HCT116 (cell line): Measurements from ENCODE around the gene NPHS1. TPM values are rescaled to one million over a fixed set of nuclear protein-coding genes. Genes with fewer than 3 reads are reported as not detected.

Source experiments
- ATAC-seq: fragments of 200-7000 bp; cut with Tn5 transposase; 2 replicates; pipeline ENCODE4 v1.9.1; 2020; ENCODE audit warnings: mild to moderate bottlenecking, moderate library complexity
- BruUV-seq: library from RNA; stranded (reverse); fragments of 400-500 nt; replicated peaks from 2 replicates; lab custom pipeline; 2021; lab: Mats Ljungman, UMichigan
- CTCF ChIA-PET: fragments of 300-600 bp; sonication (Branson Sonifier 250); formaldehyde crosslinking; loops from one replicate; lab custom pipeline; 2021; ENCODE audit warnings: antibody characterized with exemption; lab: Charles Lee
- POLR2A ChIA-PET: fragments of 300-600, 350-600 bp; sonication (Branson Sonifier 250); formaldehyde crosslinking; loops from one replicate; lab custom pipeline; 2021; ENCODE audit warnings: antibody characterized with exemption; lab: Charles Lee
- RAD21 ChIA-PET, 2 experiments: fragments of 300-600 bp; sonication (Branson Sonifier 250); formaldehyde crosslinking; loops; one replicate each; lab custom pipeline; 2023; ENCODE audit warnings: low total read pairs in 2 of 2; ENCODE audit not compliant: uncharacterized antibody in 2 of 2, unreplicated experiment in 2 of 2, low non-redundant PET in 1 of 2; lab: Charles Lee
- DNase-seq: peaks from one replicate; pipeline ENCODE4 v3.0.0-alpha.2; 2010; ENCODE audit warnings: low read depth, low spot score
- H2AFZ ChIP-seq: fragments of 200-600 bp; shearing (Covaris generic), sonication (generic); 2 replicates; pipeline ENCODE4 v1.6.1; 2017; ENCODE audit warnings: low read depth, mixed run types, mixed read lengths, antibody characterized with exemption, low read length; ENCODE audit not compliant: poor library complexity, severe bottlenecking
- H3K27ac ChIP-seq: 2 replicates; pipeline ENCODE4 v1.5.1; 2012; ENCODE audit warnings: low read depth, low read length
- H3K27me3 ChIP-seq: fragments of 200-600 bp; sonication (generic); 2 replicates; pipeline ENCODE4 v1.6.1; 2016; ENCODE audit warnings: mixed run types, low read length, mixed read lengths; ENCODE audit not compliant: insufficient read depth
- H3K36me3 ChIP-seq, 2 experiments: fragments of 200-500 bp in 1 of 2; fragments of 200-600 bp in 1 of 2; sonication (Bioruptor generic) in 1 of 2; sonication (generic) in 1 of 2; 2 replicates each; pipeline versions ENCODE4 v1.5.1 to v1.6.1; 2014 to 2016; ENCODE audit warnings: low read length in 2 of 2, inconsistent platforms in 1 of 2, mixed read lengths in 1 of 2, mixed run types in 1 of 2; ENCODE audit not compliant: insufficient read depth in 2 of 2, control insufficient read depth in 1 of 2
- H3K4me1 ChIP-seq, 2 experiments: fragments of 200-600 bp in 1 of 2; sonication (generic) in 1 of 2; 2 replicates each; pipeline versions ENCODE4 v1.5.1 to v1.6.1; 2012 to 2017; ENCODE audit warnings: low read length in 2 of 2, inconsistent platforms in 1 of 2, mild to moderate bottlenecking in 1 of 2, mixed read lengths in 1 of 2, mixed run types in 1 of 2, moderate library complexity in 1 of 2; ENCODE audit not compliant: insufficient read depth in 2 of 2, control insufficient read depth in 1 of 2
- H3K4me2 ChIP-seq: fragments of 200-600 bp; sonication (generic); 2 replicates; pipeline ENCODE4 v1.6.1; 2017; ENCODE audit warnings: mixed run types, low read length, mixed read lengths
- H3K4me3 ChIP-seq, 2 experiments: fragments of 200-600 bp in 1 of 2; sonication (generic) in 1 of 2; replicated peaks in 1 of 2; 2 replicates each; pipeline ENCODE4 v1.5.1; 2011 to 2016; ENCODE audit warnings: low read length in 2 of 2, control low read depth in 1 of 2, low read depth in 1 of 2, mild to moderate bottlenecking in 1 of 2, mixed read lengths in 1 of 2, mixed run types in 1 of 2
- H3K79me2 ChIP-seq: fragments of 200-600 bp; sonication (generic); 2 replicates; pipeline ENCODE4 v1.6.1; 2017; ENCODE audit warnings: mild to moderate bottlenecking, mixed run types, low read length, moderate library complexity, mixed read lengths; ENCODE audit not compliant: insufficient read depth
- H3K9ac ChIP-seq: fragments of 200-600 bp; sonication (generic); 2 replicates; pipeline ENCODE4 v1.6.1; 2016; ENCODE audit warnings: low read length, mixed read lengths
- H3K9me2 ChIP-seq: fragments of 200-600 bp; sonication (generic), shearing (Covaris generic); 2 replicates; pipeline ENCODE4 v1.6.1; 2017; ENCODE audit warnings: mixed run types, mild to moderate bottlenecking, moderate library complexity; ENCODE audit not compliant: insufficient read depth
- H3K9me3 ChIP-seq, 2 experiments: fragments of 200-500 bp in 1 of 2; fragments of 200-600 bp in 1 of 2; sonication (Bioruptor generic) in 1 of 2; sonication (generic) in 1 of 2; 2 replicates each; pipeline ENCODE4 v1.6.1; 2014 to 2017; ENCODE audit warnings: low read length in 2 of 2, mixed read lengths in 2 of 2, inconsistent platforms in 1 of 2, low read depth in 1 of 2, mild to moderate bottlenecking in 1 of 2, mixed run types in 1 of 2, moderate library complexity in 1 of 2; ENCODE audit not compliant: control insufficient read depth in 1 of 2, insufficient read depth in 1 of 2
- H4K20me1 ChIP-seq: fragments of 200-600 bp; sonication (generic), shearing (Covaris generic); 2 replicates; pipeline ENCODE4 v1.6.1; 2017; ENCODE audit warnings: mixed run types, mild to moderate bottlenecking, moderate library complexity; ENCODE audit not compliant: insufficient read depth
- CTCF ChIP-seq, 3 experiments: fragments of 200-600 bp in 1 of 3; sonication (generic) in 1 of 3; IDR thresholded peaks in 2 of 3; conservative IDR thresholded peaks in 1 of 3; 2 replicates each; pipeline ENCODE4 v1.5.1; 2012 to 2017; ENCODE audit warnings: low read depth in 2 of 3, low read length in 2 of 3, antibody characterized with exemption in 1 of 3, borderline replicate concordance in 1 of 3, control low read depth in 1 of 3, mild to moderate bottlenecking in 1 of 3, mixed read lengths in 1 of 3, mixed run types in 1 of 3, moderate library complexity in 1 of 3; ENCODE audit not compliant: insufficient read depth in 1 of 3
- EZH2phosphoT487 ChIP-seq: fragments of 200-600 bp; IDR thresholded peaks from 2 replicates; pipeline ENCODE4 v1.6.1; 2018; ENCODE audit warnings: antibody characterized with exemption, borderline replicate concordance
- FOSL1 ChIP-seq: IDR thresholded peaks from 2 replicates; pipeline ENCODE4 v1.6.1; 2012; ENCODE audit warnings: low read depth
- POLR2AphosphoS5 ChIP-seq: IDR thresholded peaks from 2 replicates; pipeline ENCODE4 v1.6.1; 2011; ENCODE audit warnings: mild to moderate bottlenecking, low read depth, low read length, moderate library complexity
- SIN3A ChIP-seq: IDR thresholded peaks from 2 replicates; pipeline ENCODE4 v1.6.1; 2012; ENCODE audit warnings: low read depth
- ZFX ChIP-seq: fragments of 450-650 bp; IDR thresholded peaks from 2 replicates; pipeline ENCODE4 v1.6.1; 2017
- intact Hi-C: fragments of 100-400 bp; cut with micrococcal nuclease; formaldehyde crosslinking; loops from 2 replicates; pipeline ENCODE4 v1.10.0; 2022
- total RNA-seq: library from RNA; stranded (reverse); gene quantifications from one replicate; pipeline ENCODE4 v1.2.1, GENCODE V29; 2021; ENCODE audit not compliant: unreplicated experiment

The NPHS1 gene
- total RNA-seq, 1 experiment from 2014 or later = 0.57 TPM

DNA sequence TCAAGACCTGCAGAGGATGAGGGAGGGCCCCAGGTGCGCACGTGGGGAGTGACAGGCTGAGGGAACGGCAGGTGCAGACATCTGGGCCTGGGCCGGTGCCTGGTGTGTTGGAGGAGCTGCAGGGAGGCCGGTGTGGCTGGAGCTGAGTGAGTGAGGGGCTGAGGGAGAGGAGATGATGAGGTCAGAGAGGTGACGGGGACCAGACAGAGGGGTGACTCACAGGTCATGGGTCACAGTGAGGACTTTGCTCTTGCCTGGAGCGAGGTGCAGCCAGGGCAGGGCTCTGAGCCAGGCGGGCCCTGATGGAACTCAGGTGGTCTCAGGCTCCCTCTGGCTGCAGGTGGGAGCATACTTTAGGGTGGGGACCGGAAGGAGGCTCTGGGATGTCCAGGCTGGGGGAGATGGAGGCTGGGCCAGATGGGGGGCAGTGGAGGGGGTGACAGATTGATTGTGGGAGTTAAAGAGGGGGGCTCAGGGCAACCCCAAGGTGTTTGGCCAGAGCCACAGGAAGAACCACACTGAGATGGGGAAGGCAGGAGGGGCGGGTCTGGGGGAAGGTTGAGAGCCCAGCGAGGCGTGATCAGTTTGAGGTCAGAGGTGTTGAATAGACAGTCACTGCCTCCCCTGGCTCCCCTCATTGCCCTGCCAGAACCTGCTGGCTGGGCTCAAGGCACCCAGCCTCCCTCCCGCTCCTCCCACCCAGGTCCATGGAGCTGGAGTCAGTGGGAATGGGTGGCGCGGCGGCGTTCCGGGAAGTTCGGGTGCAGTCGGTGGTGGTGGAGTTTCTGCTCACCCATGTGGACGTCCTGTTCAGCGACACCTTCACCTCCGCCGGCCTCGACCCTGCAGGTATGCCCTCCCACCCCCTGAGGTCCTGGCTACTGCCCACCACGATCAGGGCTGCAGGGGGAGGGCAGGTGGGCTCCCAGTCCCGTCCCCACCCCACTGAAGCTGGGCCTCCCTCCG is 68.6 kb downstream of the NPHS1 start:
- Histone ChIP-seq H2AFZ (no peak overlapping the region), H3K4me2 (no peak overlapping the region), H3K4me3 (no peak overlapping the region), H3K9me2 (no peaks in the 10 kb centered on the region), H3K9me3 (no peaks in the 10 kb centered on the region), H4K20me1 (no peaks in the 10 kb centered on the region), H3K4me1 (no peaks in the 10 kb centered on the region), H3K27me3 (no peaks in the 10 kb centered on the region), H3K27ac (no peak overlapping the region), H3K79me2 (no peaks in the 10 kb centered on the region), H3K36me3 (peaks cover 2 to 4% of the 10 kb centered on the region in 2 experiments; a peak in 2 of 4 replicates), H3K9ac (no peak overlapping the region)
- CTCF ChIA-PET = no interaction called here
- no peak for DNase-seq
- RAD21 ChIA-PET = no interaction called here
- intact Hi-C loops = no loop called here
- BruUV-seq = no TSS peak
- TF ChIP-seq FOSL1 (no peak), SIN3A (no peak), CTCF (IDR thresholded peaks at IDR 0.05 in 2 of 3, conservative IDR thresholded peaks at IDR 0.05 in 1 of 3; ENCODE audit: borderline replicate concordance in 1 of 3, insufficient read depth in 1 of 3, low read depth in 2 of 3, low read length in 2 of 3) (no peak), ZFX (no peak), POLR2AphosphoS5 (no peak), EZH2phosphoT487 (no peak)
- no peak for ATAC-seq
- POLR2A ChIA-PET = interaction anchor here (0.6 to 1.3 kb wide), 2 partner anchors 11 to 17 kb away, joined by 3 to 4 read pairs; no protein-coding TSS in a partner anchor
